NCI-H1417 (cell line): ENCODE data around the gene NTRK1.

Experiments used
- DNase-seq, 3 experiments: peaks; one replicate each; lab custom pipeline; 2025; lab: John Stamatoyannopoulos, UW

Gene NTRK1

DNA sequence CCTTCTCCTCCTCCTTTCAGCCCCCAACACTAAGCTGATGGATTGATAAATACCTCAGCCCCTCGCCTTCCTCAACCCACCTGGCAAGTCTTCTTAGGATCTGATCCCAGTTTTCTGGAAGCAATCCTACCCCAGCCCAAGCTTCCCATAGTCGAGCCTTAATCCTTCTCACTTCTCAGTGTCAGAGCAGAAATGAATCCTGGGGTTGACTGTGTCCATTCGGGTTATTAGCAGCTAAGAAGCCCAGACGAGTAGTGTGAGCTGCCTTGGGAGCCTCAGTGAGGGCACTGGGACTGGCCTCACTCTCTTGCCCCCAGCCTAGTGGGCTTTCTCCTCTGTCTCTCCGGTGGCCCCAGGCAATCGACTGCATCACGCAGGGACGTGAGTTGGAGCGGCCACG lies 20.4 kb downstream of the NTRK1 start:
- DNase-seq, result no peak

DNA sequence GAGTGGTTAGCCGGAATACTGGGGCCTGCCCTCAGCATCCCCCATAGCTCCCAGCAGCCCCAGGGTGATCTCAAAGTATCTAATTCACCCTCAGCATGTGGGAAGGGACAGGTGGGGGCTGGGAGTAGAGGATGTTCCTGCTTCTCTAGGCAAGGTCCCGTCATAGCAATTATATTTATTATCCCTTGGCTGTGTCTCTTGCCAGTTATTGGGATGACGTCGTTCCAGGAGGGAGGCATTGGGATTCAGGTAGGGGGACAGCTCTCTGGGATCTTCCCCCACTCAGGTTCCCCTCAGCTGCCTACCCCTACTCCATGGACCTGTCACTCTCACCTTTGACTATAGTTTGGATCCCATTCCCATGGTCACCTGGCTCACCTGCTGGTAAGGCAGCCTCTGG lies 21.0 kb downstream of the NTRK1 start:
- no peak for DNase-seq

DNA sequence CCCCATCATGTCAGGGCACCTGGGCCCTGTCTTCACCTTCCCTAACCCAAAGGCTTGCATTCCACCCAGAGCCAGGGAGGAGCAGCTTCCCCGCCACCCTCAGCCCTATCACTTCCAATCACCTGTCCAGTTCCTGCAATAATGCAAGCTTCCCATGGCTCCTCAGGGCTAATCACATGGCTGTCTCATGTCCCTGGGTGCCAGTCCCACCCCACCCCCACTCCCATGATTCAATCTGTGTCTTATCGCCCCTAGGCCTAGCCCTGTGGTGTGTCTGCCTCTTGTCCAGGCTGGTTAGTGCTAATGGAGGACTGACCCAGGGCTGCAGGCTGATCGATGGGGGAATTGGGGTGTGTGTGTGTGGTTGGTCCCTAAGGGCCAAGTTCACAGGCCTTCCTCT lies 21.9 kb downstream of the NTRK1 start:
- DNase-seq, result no peak

DNA sequence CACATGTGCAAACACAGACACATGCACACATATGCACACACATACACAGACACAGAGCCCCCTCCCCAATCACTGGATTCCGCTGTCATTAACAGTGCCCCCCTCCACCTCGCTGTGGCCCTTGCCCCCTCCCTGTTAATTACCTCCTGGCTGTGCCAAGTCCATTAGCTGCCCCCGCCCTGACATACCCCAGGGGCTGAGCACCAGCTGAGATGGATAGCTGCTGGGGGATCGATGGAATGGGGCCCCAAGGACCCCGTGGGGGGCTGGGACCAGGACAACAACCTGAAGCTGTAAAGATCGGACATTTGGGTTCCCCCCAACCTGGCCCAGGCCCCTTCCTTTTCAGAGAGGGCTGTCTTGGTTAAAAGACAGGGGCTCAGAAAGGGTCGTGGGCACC lies 23.3 kb downstream of the NTRK1 start:
- DNase-seq, result no peak

DNA sequence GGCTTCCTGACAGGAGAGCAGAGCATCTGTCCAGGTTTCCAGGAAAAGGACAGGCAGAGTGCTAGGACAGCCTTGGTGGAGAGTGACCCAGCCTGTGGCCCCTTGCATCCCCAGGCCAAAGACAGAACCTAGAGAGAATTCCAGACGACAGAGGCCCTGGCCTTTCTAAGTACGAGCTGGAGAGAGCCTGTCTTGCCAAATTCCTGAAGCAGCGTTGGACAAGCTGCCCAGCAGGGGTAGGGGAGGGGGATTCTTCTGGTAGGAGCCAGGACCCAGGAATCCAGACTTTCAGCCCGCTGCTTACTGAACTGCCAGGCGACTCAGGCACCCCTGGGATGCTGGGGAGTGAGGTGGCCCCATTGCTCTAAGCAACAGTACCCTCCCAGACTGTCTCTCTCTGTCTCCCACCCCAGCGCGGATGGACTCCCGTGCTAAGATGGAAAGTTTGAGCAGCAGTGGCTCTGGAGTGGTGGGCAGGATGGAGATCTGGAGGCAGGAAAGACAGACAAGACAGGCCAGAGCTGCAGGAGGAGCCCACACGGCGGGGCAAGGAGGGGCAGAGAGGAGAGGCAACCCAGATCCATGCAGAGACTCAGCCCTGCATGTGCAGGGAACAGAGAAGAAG lies 24.0 kb downstream of the NTRK1 start:
- no peak for DNase-seq

DNA sequence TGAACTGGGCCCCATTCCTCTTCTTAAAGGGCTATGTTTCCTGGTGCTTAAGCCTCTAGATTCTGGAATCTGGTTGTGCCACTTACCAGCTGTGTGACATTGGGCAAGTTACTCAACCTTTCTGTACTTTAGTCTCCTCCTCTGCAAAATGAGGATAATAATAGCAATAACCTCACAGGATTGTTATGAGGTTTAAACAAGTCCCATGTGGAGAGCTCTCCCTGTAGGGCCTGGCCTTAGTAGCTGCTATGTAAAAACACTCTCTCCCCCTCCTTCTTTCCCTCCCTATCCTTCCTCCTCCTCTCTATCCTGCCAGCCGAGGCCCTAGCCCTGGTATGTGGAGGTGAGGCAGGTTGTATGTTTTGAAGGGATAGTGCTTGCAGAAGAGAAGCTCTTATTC lies 24.6 kb downstream of the NTRK1 start:
- DNase-seq, result no peak

DNA sequence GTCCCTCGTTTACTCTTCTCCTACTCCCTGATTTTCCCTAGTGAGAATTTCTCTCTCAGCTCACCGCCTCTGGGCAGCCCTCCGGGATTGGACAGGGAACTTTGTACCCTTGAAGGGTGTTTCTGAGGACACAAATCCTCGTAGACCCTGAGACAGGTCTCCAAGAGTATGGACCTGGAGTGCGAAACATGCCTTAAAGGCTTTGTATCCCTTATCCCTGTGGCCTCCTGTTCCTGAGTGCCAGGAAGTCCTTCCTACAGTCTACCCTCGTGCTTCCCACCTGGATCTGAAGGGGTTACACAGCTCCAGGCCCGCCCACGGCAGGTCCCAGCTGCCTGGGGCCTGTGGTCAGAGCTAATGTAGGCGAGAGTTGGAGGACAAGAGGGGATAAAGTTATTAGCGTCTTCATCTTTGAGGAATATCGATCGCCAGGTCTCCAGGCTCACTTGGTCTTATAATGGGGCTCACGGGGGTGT lies 25.3 kb downstream of the NTRK1 start:
- no peak for DNase-seq

DNA sequence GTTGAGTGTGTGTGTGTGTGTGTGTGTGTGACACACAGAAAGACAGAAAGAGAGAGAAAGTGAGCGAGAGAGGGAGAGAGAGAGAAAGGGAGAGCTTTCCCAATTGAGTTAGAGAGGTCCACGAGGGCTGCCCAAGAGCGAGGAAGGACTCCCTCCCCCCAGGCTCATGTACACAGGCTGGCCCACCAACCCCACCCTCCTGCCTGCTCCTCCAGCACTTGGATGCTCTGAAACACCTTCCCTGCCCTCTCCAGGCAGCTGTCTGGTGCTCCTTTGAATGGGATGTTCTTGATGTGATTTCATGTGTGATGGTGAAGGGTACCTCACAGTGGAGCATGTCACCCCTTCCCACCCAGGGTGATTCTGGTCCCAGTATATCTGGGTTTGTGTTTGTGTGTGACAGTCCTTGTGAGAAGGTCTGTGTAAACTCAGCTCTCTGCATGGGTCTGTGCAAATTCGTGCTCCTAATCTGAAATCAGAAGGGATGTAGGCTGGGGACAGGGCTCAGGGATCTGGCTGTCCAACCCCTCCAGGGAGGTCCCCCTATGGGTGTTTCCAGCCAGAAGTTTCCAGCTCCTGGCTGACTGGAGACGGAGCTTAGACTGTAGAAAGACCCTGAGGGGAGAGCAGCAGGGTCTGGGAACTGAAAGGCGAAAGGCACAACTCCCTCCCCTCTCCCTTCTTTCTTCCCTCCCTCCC lies 26.1 kb downstream of the NTRK1 start:
- peak in 2 of 3 experiments; percentile 26 to 49 for DNase-seq

DNA sequence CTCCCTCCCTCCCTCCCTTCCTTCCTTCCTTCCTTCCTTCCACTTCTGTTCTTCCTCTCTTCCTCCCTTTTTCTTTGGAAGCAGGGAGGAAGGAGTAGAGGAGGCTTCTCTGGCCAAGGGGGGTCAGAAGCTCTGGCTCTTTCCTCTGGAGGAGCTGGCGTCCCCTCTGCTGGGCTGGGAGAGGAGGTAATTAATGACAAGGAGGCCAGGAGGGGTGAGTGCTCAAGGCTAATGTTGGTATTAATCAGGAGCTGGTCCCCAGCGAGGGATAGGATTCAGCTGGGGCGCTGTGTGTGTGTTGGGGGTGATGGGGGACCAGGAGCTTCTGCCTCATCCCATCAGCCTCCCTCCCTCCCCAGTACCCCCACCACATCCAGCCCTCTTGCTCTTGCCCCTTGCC lies 26.7 kb downstream of the NTRK1 start:
- peak in 2 of 3 experiments; percentile 53 to 78 for DNase-seq

DNA sequence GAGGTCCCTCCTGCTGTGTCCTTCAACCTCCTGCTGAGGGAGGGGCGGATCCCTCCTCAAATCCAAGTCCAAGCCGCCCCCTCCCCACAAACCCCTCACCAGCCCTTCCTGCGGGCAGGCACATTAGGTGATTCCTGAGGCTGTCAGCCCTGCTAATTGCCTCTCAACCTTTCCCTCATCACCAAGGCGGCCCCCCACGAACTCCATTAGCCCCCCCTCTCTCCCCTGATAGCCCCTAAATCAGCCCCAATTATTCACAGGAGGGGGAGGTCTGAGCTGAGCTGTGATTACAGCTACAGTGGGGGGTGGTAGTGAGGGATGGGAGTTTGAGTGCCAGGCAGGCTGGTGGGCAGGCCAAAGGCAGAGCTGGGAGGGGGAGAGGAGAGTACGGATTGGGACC lies 27.1 kb downstream of the NTRK1 start:
- peak in 2 of 3 experiments; percentile 53 to 81 for DNase-seq

DNA sequence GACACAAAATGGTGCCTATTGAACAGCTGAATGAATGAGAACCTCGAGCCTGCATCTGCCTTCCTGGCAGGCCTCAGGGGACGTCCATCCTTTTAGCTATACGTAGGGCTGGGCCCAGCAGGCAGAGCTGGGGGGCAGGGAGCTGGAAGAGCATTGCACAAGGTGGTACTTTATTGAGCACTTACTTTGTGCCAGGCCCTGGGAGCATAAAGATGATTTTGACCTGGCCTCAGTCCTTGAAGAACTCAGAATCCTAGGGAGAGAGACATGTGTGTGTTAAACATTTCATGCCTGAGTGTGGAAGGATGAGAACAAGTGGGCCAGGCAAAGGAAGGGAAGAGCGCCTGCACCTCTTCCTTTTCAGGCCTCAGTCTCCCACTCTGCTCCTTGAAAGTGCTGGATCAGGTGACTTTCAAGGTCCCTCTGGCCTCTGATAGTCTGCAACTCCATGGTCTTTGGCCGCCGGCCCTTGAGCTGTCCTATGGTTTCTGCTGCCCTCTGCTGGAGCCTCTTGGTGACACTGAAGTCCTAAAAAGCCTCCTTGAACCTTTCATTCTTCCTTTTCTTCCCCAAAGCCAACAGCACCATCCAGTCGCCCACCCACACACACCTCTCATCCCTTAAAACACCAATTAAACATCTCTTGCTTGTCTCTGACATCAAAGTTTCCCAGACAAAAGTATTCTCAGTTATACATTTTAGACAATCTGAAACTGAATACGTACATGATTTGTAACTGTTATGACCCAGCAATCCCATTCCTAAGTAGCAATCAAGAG lies 29.3 kb downstream of the NTRK1 start:
- peak; percentile 63 to 93 (median 88) for DNase-seq

DNA sequence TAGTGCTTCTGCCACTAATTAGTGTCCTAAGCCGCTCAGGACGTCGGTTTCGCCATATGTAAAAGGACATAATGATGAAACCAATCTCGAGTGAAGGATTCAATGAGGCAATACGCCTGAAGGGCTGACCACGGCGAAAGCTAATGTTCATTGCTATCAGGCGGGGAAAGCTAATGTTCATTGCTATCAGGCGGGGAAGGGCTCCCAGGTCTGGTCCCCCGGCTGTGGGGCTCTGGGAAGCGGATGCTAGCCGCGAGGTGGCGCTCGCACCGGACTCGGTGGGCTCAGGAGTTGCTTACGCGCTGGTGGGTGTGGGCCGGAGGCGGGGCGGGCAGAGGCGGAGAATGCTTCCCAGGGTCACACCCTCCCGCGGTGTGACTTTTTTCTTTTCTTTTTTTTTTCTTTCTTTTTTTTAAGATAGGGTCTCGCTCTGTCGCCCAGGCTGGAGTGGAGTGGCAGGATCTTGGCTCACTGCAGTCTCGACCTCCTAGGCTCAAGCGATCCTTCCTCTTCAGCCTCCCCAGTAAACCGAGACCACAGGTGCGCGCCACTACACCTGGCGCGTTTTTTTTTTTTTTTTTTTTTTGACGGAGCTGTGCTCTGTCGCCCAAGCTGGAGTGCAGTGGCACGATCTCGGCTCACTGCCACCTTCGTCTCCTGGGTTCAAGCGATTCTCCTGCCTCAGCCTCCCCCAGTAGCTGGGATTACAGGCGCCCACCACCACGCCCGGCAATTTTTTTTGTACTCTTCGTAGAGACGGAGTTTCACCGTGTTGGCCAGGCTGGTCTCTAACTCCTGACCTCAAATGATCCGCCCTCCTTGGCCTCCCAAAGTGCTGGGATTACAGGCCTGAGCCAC lies 31.8 kb downstream of the NTRK1 start:
- peak; percentile 74 to 92 (median 86) for DNase-seq

DNA sequence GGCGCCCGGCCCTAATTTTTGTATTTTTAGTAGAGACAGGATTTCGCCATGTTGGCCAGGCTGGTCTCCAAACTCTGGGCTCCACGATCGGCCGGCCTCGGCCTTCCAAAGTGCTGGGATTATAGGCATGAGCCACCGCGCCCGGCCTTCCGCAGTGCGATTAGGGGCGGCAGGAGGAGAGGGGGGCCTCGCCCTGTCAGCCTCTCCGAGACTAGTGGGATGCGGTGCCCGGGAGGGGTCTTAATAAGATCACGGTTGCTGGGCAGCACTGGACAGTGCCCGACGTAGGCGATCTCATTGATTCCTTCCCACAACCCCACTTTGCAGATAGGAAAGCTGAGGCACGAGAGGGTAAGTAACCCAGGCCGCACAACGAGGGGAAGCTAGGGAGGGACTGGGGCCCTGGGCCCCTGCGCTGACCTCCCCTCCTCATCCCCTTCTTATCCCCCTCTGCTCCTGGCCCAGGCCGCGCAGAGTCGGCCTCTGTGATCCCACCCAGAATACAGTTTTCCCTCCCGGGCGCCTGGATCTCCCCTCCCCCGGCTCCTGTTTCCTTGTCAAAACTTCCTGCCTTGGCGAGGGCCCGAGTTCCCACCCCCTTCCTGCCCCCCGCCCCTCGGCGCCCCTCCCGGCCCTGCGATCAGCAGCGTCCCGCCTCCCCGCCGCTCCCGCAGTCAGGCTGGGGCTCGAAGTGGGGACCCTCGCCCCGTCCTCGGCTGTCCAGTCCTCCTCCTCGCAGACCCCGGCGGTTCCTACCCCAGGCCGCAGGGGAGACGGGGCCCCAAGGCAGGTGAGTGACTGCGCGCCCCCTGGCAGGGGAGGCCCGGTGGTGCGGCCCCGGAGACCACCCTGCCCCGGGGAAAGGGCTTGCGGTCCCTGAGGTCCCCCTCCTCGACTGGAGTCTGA lies 32.6 kb downstream of the NTRK1 start, which contains the start of gene PEAR1:
TSS of gene PEAR1 (plus strand) at position 671 of the 906 bp plus-strand sequence. CDS start 10,209 bp downstream, outside the sequence.
- DNase-seq, result no peak

DNA sequence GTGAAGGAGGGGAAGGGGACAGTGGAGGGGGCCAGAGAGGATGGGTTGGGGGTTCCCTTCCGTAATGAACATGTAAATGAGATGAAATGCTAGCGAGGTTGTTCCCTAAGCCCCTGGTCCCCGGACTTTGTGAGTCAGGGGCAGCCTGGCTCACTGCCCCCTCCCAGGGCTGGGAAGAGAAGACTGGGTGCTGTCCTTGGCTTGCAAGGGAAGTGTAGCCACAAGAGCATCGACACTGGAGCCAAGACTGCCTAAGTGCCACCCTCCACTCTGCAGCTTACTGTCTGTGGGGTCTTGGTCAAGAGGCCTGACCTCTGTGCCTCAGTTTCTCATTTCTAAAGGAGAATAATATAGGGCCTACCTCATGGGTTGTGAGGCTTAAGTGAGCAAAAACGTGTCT lies 33.3 kb downstream of the NTRK1 start:
- no peak for DNase-seq

DNA sequence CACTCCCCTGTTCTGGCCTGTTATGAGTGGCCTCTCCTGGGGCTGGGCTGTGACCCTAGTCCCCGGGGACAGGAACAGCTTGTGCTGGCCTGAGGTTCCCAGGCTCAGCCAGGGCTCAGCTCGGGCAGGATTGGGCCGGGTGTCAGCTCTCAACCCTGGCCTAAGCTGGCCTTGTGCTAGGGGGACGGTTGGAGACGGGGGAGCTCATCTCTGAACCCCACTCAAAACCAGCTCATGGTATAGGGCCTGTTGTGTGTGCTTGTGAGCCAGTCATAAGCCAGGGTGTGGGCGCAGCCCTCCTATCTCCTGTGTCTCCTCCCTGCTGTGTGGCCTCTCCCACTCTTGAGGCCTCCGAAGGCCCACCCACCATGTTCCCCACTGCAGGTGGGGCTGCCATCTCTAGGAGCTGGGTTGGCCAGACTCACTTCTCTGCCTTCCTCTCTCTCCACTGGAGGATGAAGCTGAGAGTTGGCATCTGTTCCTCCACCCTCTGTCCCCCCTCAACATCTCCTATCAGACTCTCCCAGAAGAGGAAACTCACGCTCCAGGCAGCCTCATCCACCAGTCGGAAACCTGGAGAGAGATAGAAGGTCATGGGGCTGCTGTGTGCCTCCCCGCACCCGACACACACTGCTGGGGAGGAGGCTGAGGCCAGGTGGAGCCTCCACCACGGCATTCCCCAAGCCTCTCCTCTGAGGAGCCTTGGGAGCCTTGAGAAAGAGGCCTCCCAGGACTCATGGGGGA lies 34.2 kb downstream of the NTRK1 start:
- no peak for DNase-seq

DNA sequence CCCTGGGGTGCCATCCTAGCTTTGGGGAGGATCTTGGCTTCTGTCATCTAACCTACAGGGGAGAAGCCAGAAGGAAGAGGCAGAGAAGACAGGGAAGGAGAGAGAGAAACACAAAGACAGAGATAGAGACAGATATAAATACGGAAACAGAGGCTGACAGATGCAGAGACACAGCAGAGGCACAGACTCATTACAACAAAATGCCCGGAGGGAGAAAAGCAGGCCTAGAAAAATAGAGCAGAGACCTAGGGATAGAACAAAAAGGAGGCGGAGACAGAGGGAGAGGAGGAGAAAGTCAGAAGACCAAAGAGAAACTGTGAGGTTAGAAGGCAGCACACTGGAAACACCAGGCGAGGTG lies 34.8 kb downstream of the NTRK1 start:
- no peak for DNase-seq

DNA sequence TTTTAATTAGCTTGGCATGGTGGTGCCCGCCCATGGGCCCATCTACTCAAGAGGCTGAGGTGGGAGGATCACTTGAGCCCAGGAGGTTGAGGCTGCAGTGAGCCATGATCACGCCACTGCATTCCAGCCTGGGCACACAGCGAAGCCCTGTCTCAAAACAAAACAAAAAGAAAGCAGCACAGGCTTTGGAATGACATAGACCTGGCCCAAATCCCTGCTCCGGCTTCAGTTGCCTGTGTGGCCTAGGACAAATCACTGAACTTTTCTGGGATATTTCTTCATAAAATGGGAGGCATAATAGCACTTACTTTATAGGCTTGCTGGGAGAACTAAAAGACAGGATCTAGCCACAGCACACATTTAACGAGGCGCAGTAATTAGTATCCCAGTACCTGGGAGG lies 35.3 kb downstream of the NTRK1 start:
- DNase-seq, result no peak

DNA sequence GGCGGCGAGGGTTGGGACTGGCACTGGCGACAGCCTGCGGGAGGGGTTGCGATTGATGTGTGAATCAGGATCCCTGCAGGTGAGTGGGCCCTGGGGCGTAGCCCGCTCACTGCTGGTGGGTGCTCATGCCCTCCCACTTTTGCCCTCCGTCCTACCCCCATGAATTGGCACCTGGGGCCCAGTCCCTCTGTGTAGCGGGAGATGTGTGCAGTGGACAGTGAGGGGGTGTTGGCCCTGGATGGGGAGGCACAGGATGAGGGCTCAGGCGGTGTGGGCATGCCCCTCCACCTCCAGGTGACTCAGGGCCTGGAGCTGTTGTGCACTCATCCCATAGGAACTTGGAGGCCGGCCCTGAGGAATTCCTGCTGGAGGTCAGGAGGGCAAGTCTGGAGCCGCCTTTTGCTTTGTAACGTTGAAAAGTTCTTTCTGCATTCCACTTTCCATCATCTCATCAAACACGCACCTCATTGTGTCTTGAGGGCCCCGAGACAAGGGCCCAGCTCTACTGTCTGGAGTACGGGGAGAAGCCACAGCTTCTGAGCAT lies 35.9 kb downstream of the NTRK1 start:
- DNase-seq, result no peak

DNA sequence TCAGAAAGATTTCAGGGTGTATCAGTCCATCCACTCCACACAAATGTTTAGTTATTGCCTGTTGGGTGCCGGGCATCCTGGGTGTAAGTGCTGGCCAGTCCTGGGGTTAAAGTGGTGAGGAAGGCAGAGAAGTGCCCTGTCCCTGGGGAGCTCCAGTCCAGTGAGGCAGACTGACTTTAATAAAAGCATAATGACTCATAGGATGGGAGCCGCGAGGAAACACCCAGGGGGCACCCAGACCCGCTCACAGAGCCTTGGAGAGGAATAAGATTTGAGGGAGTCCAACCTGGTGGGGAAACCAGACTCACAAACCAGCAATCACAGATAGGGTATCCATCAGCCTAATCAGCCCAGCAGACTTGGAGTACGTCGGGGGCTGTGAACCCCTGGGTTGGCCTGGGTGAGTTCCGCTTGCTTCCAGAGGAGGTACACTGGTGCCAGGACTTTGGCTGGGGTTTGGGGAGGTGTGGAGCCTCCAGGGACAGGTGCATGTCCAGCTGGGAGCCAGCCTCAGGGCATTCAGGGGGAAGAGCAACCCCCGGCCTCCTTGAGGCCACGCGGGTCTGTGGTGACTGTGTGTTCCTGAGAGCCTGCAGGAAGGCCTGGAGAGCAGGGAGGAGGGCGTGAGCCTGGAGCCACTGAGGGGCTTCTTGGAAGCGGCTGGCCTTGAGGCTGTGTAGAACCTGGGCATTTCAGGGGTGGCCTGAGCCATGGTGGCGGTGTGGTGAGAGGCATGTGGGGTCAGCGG lies 36.6 kb downstream of the NTRK1 start:
- DNase-seq, result no peak
